ENCODE results near the gene ZNF619.

The ZNF619 gene

GRCh38 chr3:40465456-40465855 is 11.5 kb upstream of the ZNF619 start:
- DNase-seq: no peak

GRCh38 chr3:40468018-40468417 is 8.9 kb upstream of the ZNF619 start:
- DNase-seq: no peak

GRCh38 chr3:40470701-40471100 is 6.2 kb upstream of the ZNF619 start:
- no peak for DNase-seq

- no peak for DNase-seq
Measured at GRCh38 chr3:40477666-40478065, 744 bp downstream of the ZNF619 start.

GRCh38 chr3:40487172-40487571 is 10.2 kb downstream of the ZNF619 start:
- no peak for DNase-seq

- no peak for DNase-seq
Measured at GRCh38 chr3:40490916-40491315, 14.0 kb downstream of the ZNF619 start.

- DNase-seq: no peak
Measured at GRCh38 chr3:40494698-40495097, 17.8 kb downstream of the ZNF619 start.

- no peak for DNase-seq
Measured at GRCh38 chr3:40497288-40497687, 20.4 kb downstream of the ZNF619 start.

GRCh38 chr3:40499952-40500351 is 23.0 kb downstream of the ZNF619 start:
- DNase-seq: no peak

- no peak for DNase-seq
Measured at GRCh38 chr3:40502034-40502433, 25.1 kb downstream of the ZNF619 start.

GRCh38 chr3:40504636-40505430 is 27.9 kb downstream of the ZNF619 start:
- no peak for DNase-seq

GRCh38 chr3:40505599-40506462 is 28.9 kb downstream of the ZNF619 start, which contains the start of gene ZNF620:
Gene ZNF620, plus strand, starts transcription at chr3:40506039. Its CDS starts 314 bp downstream, at chr3:40506353.
- peak; percentile 47 for DNase-seq

GRCh38 chr3:40511031-40511718 is 34.3 kb downstream of the ZNF619 start:
- DNase-seq: no peak

- no peak for DNase-seq
Measured at GRCh38 chr3:40516201-40516600, 39.3 kb downstream of the ZNF619 start.

- DNase-seq: no peak
Measured at GRCh38 chr3:40518067-40518466, 41.1 kb downstream of the ZNF619 start.

GRCh38 chr3:40518848-40519247 is 41.9 kb downstream of the ZNF619 start:
- no peak for DNase-seq

- no peak for DNase-seq
Measured at GRCh38 chr3:40521254-40521653, 44.3 kb downstream of the ZNF619 start.

- no peak for DNase-seq
Measured at GRCh38 chr3:40523781-40524180, 46.9 kb downstream of the ZNF619 start.

- DNase-seq: no peak
Measured at GRCh38 chr3:40524222-40524567, 47.3 kb downstream of the ZNF619 start.

GRCh38 chr3:40524568-40525285 is 47.8 kb downstream of the ZNF619 start, which contains the start of gene ZNF621:
Gene ZNF621, plus strand, starts transcription at chr3:40524960. Its CDS starts 881 bp downstream, at chr3:40525841.
- peak; percentile 87 for DNase-seq

- no peak for DNase-seq
Measured at GRCh38 chr3:40528426-40528825, 51.5 kb downstream of the ZNF619 start.

- no peak for DNase-seq
Measured at GRCh38 chr3:40532252-40532651, 55.3 kb downstream of the ZNF619 start.

GRCh38 chr3:40534283-40534682 is 57.4 kb downstream of the ZNF619 start:
- no peak for DNase-seq

Measured in activated CD4-positive, CD25-positive, alpha-beta regulatory T cell treated with anti-CD3 and anti-CD28 coated beads, Interleukin-2, amount 50 U/mL, for 72 hours (primary cell).